Body of pancreas (tissue), 4 donors: ENCODE measurements around the gene PLA2G4C. TPM values are rescaled to one million over a fixed set of nuclear protein-coding genes. Genes with fewer than 3 reads are reported as not detected.

Source experiments
- ATAC-seq: fragments of 150-250 bp; one replicate; pipeline ENCODE4 v1.9.1; 2016
- DNase-seq, 4 donors: peaks; one replicate each; pipeline ENCODE4 v3.0.0-alpha.2; 2019
- H3K27ac ChIP-seq, 4 donors: fragments of 200-600 bp; sonication (generic); 1 replicate in 3 of 4; 2 replicates in 1 of 4; pipeline versions ENCODE4 v1.5.1 to v1.6.1; 2016 to 2019; ENCODE audit warnings: mild to moderate bottlenecking in 1 of 4, mixed read lengths in 1 of 4, moderate library complexity in 1 of 4
- H3K27me3 ChIP-seq, 2 donors: fragments of 200-600 bp; sonication (generic); one replicate each; pipeline ENCODE4 v1.6.0; 2016; ENCODE audit warnings: mild to moderate bottlenecking in 1 of 2
- H3K36me3 ChIP-seq, 2 donors: fragments of 200-600 bp; sonication (generic); replicated peaks in 1 of 2; 2 replicates each; pipeline ENCODE4 v1.5.1; 2016; ENCODE audit warnings: low read depth in 2 of 2; ENCODE audit not compliant: insufficient read depth in 1 of 2
- H3K4me1 ChIP-seq: fragments of 200-600 bp; sonication (generic); one replicate; pipeline ENCODE4 v1.6.0; 2016
- H3K4me3 ChIP-seq, 2 donors: fragments of 200-600 bp; sonication (generic); 1 replicate in 1 of 2; 2 replicates in 1 of 2; pipeline ENCODE4 v1.5.1; 2016 to 2019
- H3K9me3 ChIP-seq, 3 donors: fragments of 200-600 bp; sonication (generic); 1 replicate in 2 of 3; 2 replicates in 1 of 3; pipeline ENCODE4 v1.5.1; 2016
- CTCF ChIP-seq, 7 experiments: fragments of 450-650 bp in 4 of 7; fragments of 200-600 bp in 3 of 7; sonication (generic) in 3 of 7; IDR thresholded peaks; one replicate each; pipeline ENCODE4 v1.5.1; 2016 to 2019; ENCODE audit warnings: antibody characterized with exemption in 7 of 7
- POLR2A ChIP-seq, 3 donors: fragments of 450-650 bp; IDR thresholded peaks; one replicate each; pipeline ENCODE4 v1.6.1; 2016; ENCODE audit warnings: antibody characterized with exemption in 3 of 3, mild to moderate bottlenecking in 2 of 3
- WGBS, 2 donors: methylation state at CpG; one replicate each; pipeline ENCODE4 v1.1.5; 2017; 5-methylcytosine and 5-hydroxymethylcytosine counted together
- intact Hi-C: fragments of 100-400 bp; cut with DNase I; formaldehyde crosslinking; loops from one replicate; pipeline ENCODE4 v1.15.1; 2023
- total RNA-seq, 2 donors: library from RNA; depleted of rRNA; stranded (reverse); fragments of >200 nt; gene quantifications; one replicate each; pipeline ENCODE4 v1.1.0, GENCODE V29; 2016

Gene PLA2G4C
- total RNA-seq, 2 donors from 2014 or later: 4.4 to 10.9 TPM

- H3K27me3 ChIP-seq: no peaks in the 10 kb centered on the region
- ATAC-seq: no peak
- intact Hi-C loops: no loop called here
- H3K4me3 ChIP-seq: no peak overlapping the region
- no peak for DNase-seq
- H3K9me3 ChIP-seq: no peaks in the 10 kb centered on the region
- WGBS, 2 donors: 64% methylated on average over 2 of the region's 2 CpGs
- no peaks in the 10 kb centered on the region for H3K36me3 ChIP-seq
- no peaks in the 10 kb centered on the region for H3K4me1 ChIP-seq
- TF ChIP-seq POLR2A (IDR thresholded peaks at IDR 0.05): no peak
- TF ChIP-seq CTCF (IDR thresholded peaks at IDR 0.05): no peak
- H3K27ac ChIP-seq: no peak overlapping the region
Observed at GRCh38 chr19:48069435-48069834, 41.2 kb downstream of the PLA2G4C start.

GRCh38 chr19:48064509-48064908 is 46.1 kb downstream of the PLA2G4C start:
- Histone ChIP-seq H3K27me3 (no peaks in the 10 kb centered on the region), H3K4me1 (no peaks in the 10 kb centered on the region), H3K4me3 (no peak overlapping the region), H3K27ac (no peak overlapping the region), H3K9me3 (no peaks in the 10 kb centered on the region), H3K36me3 (no peaks in the 10 kb centered on the region)
- ATAC-seq (no peak), DNase-seq (no peak)
- intact Hi-C loops: no loop called here
- 70 to 92% methylated on average over 2 of the region's 2 CpGs for WGBS, 2 donors
- TF ChIP-seq POLR2A (IDR thresholded peaks at IDR 0.05) (no peak), CTCF (IDR thresholded peaks at IDR 0.05) (no peak)

GRCh38 chr19:48061401-48062344 is 48.9 kb downstream of the PLA2G4C start:
- Histone ChIP-seq H3K4me3 (no peak overlapping the region), H3K4me1 (no peaks in the 10 kb centered on the region), H3K9me3 (no peaks in the 10 kb centered on the region), H3K36me3 (no peaks in the 10 kb centered on the region), H3K27ac (no peak overlapping the region), H3K27me3 (no peaks in the 10 kb centered on the region)
- intact Hi-C loops: no loop called here
- 37 to 44% methylated on average over 30 to 37 of the region's 37 CpGs for WGBS, 2 donors
- DNase-seq (no peak), ATAC-seq (no peak)
- no peak for TF ChIP-seq POLR2A (IDR thresholded peaks at IDR 0.05)
- TF ChIP-seq CTCF (IDR thresholded peaks at IDR 0.05): no peak

- intact Hi-C loops: no loop called here
- 66 to 69% methylated on average over 5 of the region's 5 CpGs for WGBS, 2 donors
- no peak for TF ChIP-seq POLR2A (IDR thresholded peaks at IDR 0.05)
- TF ChIP-seq CTCF (IDR thresholded peaks at IDR 0.05): no peak
- H3K4me1 ChIP-seq: no peaks in the 10 kb centered on the region
- H3K36me3 ChIP-seq: no peaks in the 10 kb centered on the region
- ATAC-seq (no peak), DNase-seq (no peak)
- no peaks in the 10 kb centered on the region for H3K27me3 ChIP-seq
- no peaks in the 10 kb centered on the region for H3K9me3 ChIP-seq
- no peak overlapping the region for H3K27ac ChIP-seq
- no peak overlapping the region for H3K4me3 ChIP-seq
Observed at GRCh38 chr19:48060381-48060780, 50.2 kb downstream of the PLA2G4C start.

GRCh38 chr19:48059331-48059730 is 51.3 kb downstream of the PLA2G4C start:
- Histone ChIP-seq H3K4me1 (no peaks in the 10 kb centered on the region), H3K9me3 (no peaks in the 10 kb centered on the region), H3K36me3 (no peaks in the 10 kb centered on the region), H3K27ac (no peak overlapping the region), H3K4me3 (no peak overlapping the region), H3K27me3 (no peaks in the 10 kb centered on the region)
- no peak for TF ChIP-seq POLR2A (IDR thresholded peaks at IDR 0.05)
- TF ChIP-seq CTCF (IDR thresholded peaks at IDR 0.05): no peak
- DNase-seq (no peak), ATAC-seq (no peak)
- WGBS, 2 donors: 81 to 88% methylated on average over 6 of the region's 6 CpGs
- intact Hi-C loops: no loop called here
